Trophoblast cell (in vitro differentiated cells and primary cell): ENCODE measurements around the gene IL17RE.
"Not testable (repeated sequence)": the region's sequence is repeated elsewhere in the genome, so short reads cannot be mapped to it uniquely, and the experiment has no call there.

Source experiments
- DNase-seq, 2 donors: peaks; one replicate each; pipeline ENCODE4 v3.0.0-alpha.2; 2016
- H2AFZ ChIP-seq: 2 replicates; pipeline ENCODE4 v1.6.1; 2013; ENCODE audit warnings: low read length, moderate library complexity, mild to moderate bottlenecking; ENCODE audit not compliant: insufficient read depth, poor library complexity
- H2AK5ac ChIP-seq: 2 replicates; pipeline ENCODE4 v1.6.1; 2013; ENCODE audit warnings: mild to moderate bottlenecking, low read length
- H2BK120ac ChIP-seq: 2 replicates; pipeline ENCODE4 v1.6.1; 2013; ENCODE audit warnings: low read length, mild to moderate bottlenecking, moderate library complexity; ENCODE audit not compliant: insufficient read depth, poor library complexity
- H2BK12ac ChIP-seq: 2 replicates; pipeline ENCODE4 v1.6.1; 2013; ENCODE audit warnings: mild to moderate bottlenecking, low read length, moderate library complexity
- H2BK5ac ChIP-seq: 2 replicates; pipeline ENCODE4 v1.6.1; 2013; ENCODE audit warnings: low read length, low read depth, moderate library complexity, mild to moderate bottlenecking; ENCODE audit not compliant: poor library complexity
- H3K14ac ChIP-seq: 2 replicates; pipeline ENCODE4 v1.6.1; 2013; ENCODE audit warnings: mild to moderate bottlenecking, low read length
- H3K18ac ChIP-seq: 2 replicates; pipeline ENCODE4 v1.6.1; 2013; ENCODE audit warnings: mild to moderate bottlenecking, low read length
- H3K23ac ChIP-seq: 2 replicates; pipeline ENCODE4 v1.6.1; 2013; ENCODE audit warnings: low read length
- H3K27ac ChIP-seq: 2 replicates; pipeline ENCODE4 v1.5.1; 2013; ENCODE audit warnings: low read depth, mild to moderate bottlenecking, inconsistent platforms, low read length, moderate library complexity
- H3K27me3 ChIP-seq: 2 replicates; pipeline ENCODE4 v1.6.1; 2013; ENCODE audit warnings: inconsistent platforms, mild to moderate bottlenecking, low read length, moderate library complexity; ENCODE audit not compliant: insufficient read depth
- H3K36me3 ChIP-seq, 2 experiments: 1 replicate in 1 of 2; 2 replicates in 1 of 2; pipeline ENCODE4 v1.6.1; 2013; ENCODE audit warnings: low read length in 2 of 2, mild to moderate bottlenecking in 2 of 2, moderate library complexity in 1 of 2; ENCODE audit not compliant: insufficient read depth in 2 of 2, control insufficient read depth in 1 of 2
- H3K4ac ChIP-seq: 2 replicates; pipeline ENCODE4 v1.6.1; 2013; ENCODE audit warnings: low read depth, mild to moderate bottlenecking, low read length, moderate library complexity
- H3K4me1 ChIP-seq, 2 experiments: 1 replicate in 1 of 2; 2 replicates in 1 of 2; pipeline ENCODE4 v1.6.1; 2013; ENCODE audit warnings: low read length in 2 of 2, mild to moderate bottlenecking in 2 of 2, moderate library complexity in 1 of 2; ENCODE audit not compliant: insufficient read depth in 2 of 2, control insufficient read depth in 1 of 2
- H3K4me2 ChIP-seq: 2 replicates; pipeline ENCODE4 v1.6.1; 2013; ENCODE audit warnings: inconsistent platforms, mild to moderate bottlenecking, low read length, moderate library complexity
- H3K4me3 ChIP-seq: 2 replicates; pipeline ENCODE4 v1.5.1; 2013; ENCODE audit warnings: mild to moderate bottlenecking, low read depth, low read length, inconsistent platforms
- H3K79me1 ChIP-seq: one replicate; pipeline ENCODE4 v1.6.1; 2013; ENCODE audit warnings: low read length
- H3K79me2 ChIP-seq: 2 replicates; pipeline ENCODE4 v1.6.1; 2013; ENCODE audit warnings: low read length, mild to moderate bottlenecking; ENCODE audit not compliant: control insufficient read depth, insufficient read depth, poor library complexity
- H3K9ac ChIP-seq: 2 replicates; pipeline ENCODE4 v1.6.1; 2013; ENCODE audit warnings: mild to moderate bottlenecking, low read length
- H3K9me3 ChIP-seq: 2 replicates; pipeline ENCODE4 v1.6.1; 2013; ENCODE audit warnings: low read depth, mild to moderate bottlenecking, control low read depth, inconsistent platforms, low read length; ENCODE audit not compliant: insufficient read depth
- H4K12ac ChIP-seq: 2 replicates; pipeline ENCODE4 v1.6.1; 2013; ENCODE audit warnings: low read depth, mild to moderate bottlenecking, low read length, moderate library complexity
- H4K8ac ChIP-seq: 2 replicates; pipeline ENCODE4 v1.6.1; 2013; ENCODE audit warnings: low read depth, mild to moderate bottlenecking, low read length, moderate library complexity
- H4K91ac ChIP-seq: one replicate; pipeline ENCODE4 v1.6.1; 2013; ENCODE audit warnings: low read depth, mild to moderate bottlenecking, low read length, moderate library complexity
- WGBS: extraction: QIAGEN DNeasy Blood & Tissue Kit; methylation state at CpG from one replicate; pipeline ENCODE4 v1.1.7; 2013; ENCODE audit warnings: missing lambda C conversion rate; ENCODE audit not compliant: insufficient read length, insufficient coverage; ENCODE audit errors: extremely low coverage; 5-methylcytosine and 5-hydroxymethylcytosine counted together

Gene IL17RE

DNA sequence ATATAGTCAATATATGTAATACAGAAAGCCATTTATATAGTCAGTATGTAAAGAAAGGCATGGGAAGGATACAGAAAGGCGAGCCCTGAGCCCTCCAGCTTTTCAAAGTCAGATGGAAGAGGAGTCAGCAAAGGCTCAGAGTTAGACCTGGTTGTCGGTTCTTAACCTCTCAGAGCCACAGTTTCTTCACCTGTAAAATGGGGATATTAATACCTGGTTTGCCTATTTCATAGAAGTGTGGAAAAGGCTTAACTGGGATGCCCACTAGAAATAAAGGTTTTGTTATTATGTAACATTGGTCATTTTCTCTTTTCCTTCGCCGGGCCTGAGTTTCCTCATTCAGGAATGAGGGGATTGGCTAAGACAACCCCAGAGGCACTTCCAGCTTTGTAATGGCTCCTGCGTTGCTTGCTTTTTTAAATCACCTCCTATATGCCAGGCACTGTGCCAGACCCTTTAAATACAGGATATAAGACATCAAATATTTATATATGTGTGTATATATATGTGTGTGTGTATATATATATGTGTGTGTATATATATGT is 33.4 kb downstream of the IL17RE start:
- Histone ChIP-seq H3K4me3 (no peak overlapping the region), H4K8ac (no peak overlapping the region), H3K4me2 (no peak overlapping the region), H3K9ac (no peak overlapping the region), H3K27ac (no peak overlapping the region), H3K79me1 (peaks cover 9% of the 10 kb centered on the region), H2AK5ac (no peak overlapping the region), H2BK12ac (no peak overlapping the region), H3K14ac (no peak overlapping the region), H2BK5ac (no peak overlapping the region), H4K12ac (no peak overlapping the region), H3K9me3 (no peaks in the 10 kb centered on the region), H4K91ac (no peak overlapping the region), H3K18ac (no peak overlapping the region), H3K23ac (no peak overlapping the region), H3K27me3 (no peaks in the 10 kb centered on the region), H3K4me1 (peaks cover 8 to 12% of the 10 kb centered on the region in 2 experiments), H2AFZ (no peak overlapping the region), H3K79me2 (peaks cover 4% of the 10 kb centered on the region), H3K4ac (no peak overlapping the region), H3K36me3 (peaks cover 4 to 8% of the 10 kb centered on the region in 2 experiments), H2BK120ac (no peak overlapping the region)
- WGBS, result no CpG with 5 or more reads among the region's 5 CpGs
- no peak for DNase-seq

DNA sequence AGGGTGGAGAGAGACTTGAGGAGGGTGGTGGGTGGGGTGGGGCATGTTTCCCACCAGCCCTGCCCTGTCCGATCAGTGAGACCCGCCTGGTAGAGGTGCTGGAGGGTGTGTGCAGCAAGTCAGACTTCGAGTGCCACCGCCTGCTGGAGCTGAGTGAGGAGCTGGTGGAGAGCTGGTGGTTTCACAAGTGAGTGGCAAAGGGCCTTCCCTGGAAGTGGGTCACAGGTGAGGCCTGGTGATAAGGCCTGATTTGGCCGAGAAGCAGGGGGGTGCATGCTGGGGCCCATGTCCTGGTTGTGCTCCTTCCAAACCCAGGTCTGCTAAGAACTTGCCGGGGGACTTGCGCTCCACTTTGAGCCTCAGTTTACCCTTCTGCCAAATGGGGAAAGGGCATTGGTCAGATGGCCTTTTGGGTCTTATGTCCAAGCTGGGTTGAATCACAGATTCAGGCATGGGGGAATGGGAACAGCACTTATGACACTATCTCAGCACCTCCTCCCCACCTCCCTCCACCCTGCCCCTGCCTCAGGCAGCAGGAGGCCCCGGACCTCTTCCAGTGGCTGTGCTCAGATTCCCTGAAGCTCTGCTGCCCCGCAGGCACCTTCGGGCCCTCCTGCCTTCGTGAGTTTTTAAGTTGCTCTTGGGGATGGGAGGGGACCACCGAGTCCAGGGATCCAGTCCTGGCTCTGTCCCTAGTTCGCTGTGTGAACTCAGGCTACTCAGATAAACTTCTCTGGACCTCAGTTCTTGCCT is 35.0 kb downstream of the IL17RE start:
- no peak overlapping the region for H2BK5ac ChIP-seq
- H3K4me3 ChIP-seq, result no peak overlapping the region
- H2AK5ac ChIP-seq, result no peak overlapping the region
- H2AFZ ChIP-seq, result no peak overlapping the region
- no peaks in the 10 kb centered on the region for H3K27me3 ChIP-seq
- no peak overlapping the region for H3K4me2 ChIP-seq
- no peak overlapping the region for H3K9ac ChIP-seq
- H4K12ac ChIP-seq, result no peak overlapping the region
- no peak overlapping the region for H3K18ac ChIP-seq
- H3K27ac ChIP-seq, result no peak overlapping the region
- H4K91ac ChIP-seq, result no peak overlapping the region
- H3K79me2 ChIP-seq, result peaks cover 4% of the 10 kb centered on the region
- no peak overlapping the region for H4K8ac ChIP-seq
- no CpG with 5 or more reads among the region's 13 CpGs for WGBS
- no peak for DNase-seq
- H3K4me1 ChIP-seq, result peaks cover 8 to 12% of the 10 kb centered on the region in 2 experiments
- H3K23ac ChIP-seq, result no peak overlapping the region
- H2BK12ac ChIP-seq, result no peak overlapping the region
- H3K9me3 ChIP-seq, result no peaks in the 10 kb centered on the region
- H3K79me1 ChIP-seq, result peaks cover 8% of the 10 kb centered on the region
- H2BK120ac ChIP-seq, result no peak overlapping the region
- no peak overlapping the region for H3K4ac ChIP-seq
- no peak overlapping the region for H3K14ac ChIP-seq
- H3K36me3 ChIP-seq, result peaks cover 10 to 11% of the 10 kb centered on the region in 2 experiments

DNA sequence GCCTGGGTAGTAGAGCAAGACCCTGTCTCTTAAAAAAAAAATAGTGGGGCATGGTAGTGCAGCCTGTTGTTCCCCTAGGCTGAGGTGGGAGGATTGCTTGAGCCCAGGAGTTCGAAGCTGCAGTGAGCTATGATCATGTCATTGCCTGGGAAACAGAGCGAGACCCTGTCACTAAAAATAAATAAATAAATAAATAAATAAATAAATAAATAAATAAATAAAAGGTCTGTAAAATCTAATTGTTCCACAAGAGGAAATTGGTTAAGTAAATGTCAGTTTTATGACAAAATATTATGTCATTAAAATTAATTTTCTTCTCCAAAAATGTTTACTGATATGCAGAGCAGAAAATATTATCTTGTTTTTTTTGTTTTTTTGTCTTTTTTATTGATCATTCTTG is 36.3 kb downstream of the IL17RE start:
- H3K27ac ChIP-seq, result no peak overlapping the region
- H3K9ac ChIP-seq, result no peak overlapping the region
- H3K27me3 ChIP-seq, result no peaks in the 10 kb centered on the region
- H4K12ac ChIP-seq, result no peak overlapping the region
- no peak overlapping the region for H4K91ac ChIP-seq
- H3K4me3 ChIP-seq, result no peak overlapping the region
- no peak overlapping the region for H3K18ac ChIP-seq
- no peaks in the 10 kb centered on the region for H3K79me2 ChIP-seq
- H2BK12ac ChIP-seq, result no peak overlapping the region
- H3K23ac ChIP-seq, result no peak overlapping the region
- peaks cover 18 to 20% of the 10 kb centered on the region in 2 experiments for H3K36me3 ChIP-seq
- H2AK5ac ChIP-seq, result no peak overlapping the region
- H3K4me1 ChIP-seq, result peaks cover 7 to 8% of the 10 kb centered on the region in 2 experiments
- no peaks in the 10 kb centered on the region for H3K9me3 ChIP-seq
- no peak overlapping the region for H3K4ac ChIP-seq
- H3K79me1 ChIP-seq, result no peaks in the 10 kb centered on the region
- no CpG with 5 or more reads among the region's 2 CpGs for WGBS
- H2BK5ac ChIP-seq, result no peak overlapping the region
- H2BK120ac ChIP-seq, result no peak overlapping the region
- no peak overlapping the region for H2AFZ ChIP-seq
- no peak overlapping the region for H3K4me2 ChIP-seq
- DNase-seq, result no peak
- H4K8ac ChIP-seq, result no peak overlapping the region
- no peak overlapping the region for H3K14ac ChIP-seq

DNA sequence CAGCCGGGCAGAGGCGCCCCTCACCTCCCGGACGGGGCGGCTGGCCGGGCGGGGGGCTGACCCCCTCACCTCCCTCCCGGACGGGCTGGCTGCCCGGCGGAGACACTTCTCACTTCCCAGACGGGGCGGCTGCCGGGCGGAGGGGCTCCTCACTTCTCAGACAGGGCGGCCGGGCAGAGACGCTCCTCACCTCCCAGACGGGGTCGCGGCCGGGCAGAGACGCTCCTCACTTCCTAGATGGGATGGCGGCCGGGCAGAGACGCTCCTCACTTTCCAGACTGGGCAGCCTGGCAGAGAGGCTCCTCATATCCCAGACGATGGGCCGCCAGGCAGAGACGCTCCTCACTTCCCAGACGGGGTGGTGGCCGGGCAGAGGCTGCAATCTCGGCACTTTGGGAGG is 37.3 kb downstream of the IL17RE start:
- H4K12ac ChIP-seq, H2BK5ac ChIP-seq, DNase-seq, H3K4me3 ChIP-seq, H3K23ac ChIP-seq, H3K9ac ChIP-seq, H3K4ac ChIP-seq, H3K27me3 ChIP-seq, H2BK120ac ChIP-seq, H2AFZ ChIP-seq, H2AK5ac ChIP-seq, H3K79me1 ChIP-seq, H3K14ac ChIP-seq, H3K18ac ChIP-seq, H3K79me2 ChIP-seq, H4K8ac ChIP-seq, H3K4me2 ChIP-seq, H3K27ac ChIP-seq, H2BK12ac ChIP-seq, H4K91ac ChIP-seq, H3K9me3 ChIP-seq, H3K4me1 ChIP-seq: not testable (repeated sequence)
- WGBS, result no CpG with 5 or more reads among the region's 32 CpGs
- H3K36me3 ChIP-seq, result peaks cover 20 to 24% of the 10 kb centered on the region in 2 experiments
